ENCODE measurements around the gene FAM124B.

DNA sequence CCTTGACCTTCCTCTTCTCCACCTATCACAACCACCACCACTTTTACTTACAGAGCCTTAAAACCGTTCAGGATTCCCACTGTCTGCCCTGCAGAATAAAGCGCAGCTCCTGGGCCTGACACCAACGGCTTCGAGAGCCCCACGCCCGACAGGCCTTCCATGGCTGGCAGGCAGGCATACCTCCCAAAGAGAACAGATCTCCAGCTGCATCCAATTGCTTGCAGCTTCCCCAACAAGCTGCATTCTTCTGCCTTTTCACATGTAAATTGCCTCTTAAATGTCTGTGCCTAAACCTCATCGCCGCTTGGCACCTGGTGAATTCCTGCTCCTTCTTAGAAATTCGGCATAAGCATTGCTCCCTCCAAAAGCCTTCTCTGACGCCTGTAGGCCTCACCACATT lies 31.5 kb upstream of the FAM124B start:
- TF ChIP-seq POLR2AphosphoS5 (IDR thresholded peaks at IDR 0.05; ENCODE audit: low read depth) (no peak), CTCF (IDR thresholded peaks at IDR 0.05; ENCODE audit: insufficient read depth, low read length) (no peak)

Measured in HL-60 (cell line).